Activated T-helper 9 cell treated with anti-CD3 and anti-CD28 coated beads, Interleukin-2, amount 50 U/mL, for 16 hours (primary cell): ENCODE results near the gene KYNU.
"Not testable (repeated sequence)": the region's sequence is repeated elsewhere in the genome, so short reads cannot be mapped to it uniquely, and the experiment has no call there.

Source experiments
- DNase-seq: peaks from one replicate; pipeline ENCODE4 v3.0.0-alpha.2; 2020; ENCODE audit warnings: low read depth

Gene KYNU

GRCh38 chr2:143089520-143089919 lies 212.1 kb downstream of the KYNU start:
- DNase-seq: not testable (repeated sequence)
